Epithelial cell of prostate (primary cell): Measurements from ENCODE around the gene FAM200C.

Source experiments
- DNase-seq: peaks from one replicate; pipeline ENCODE4 v3.0.0-alpha.2; 2011; ENCODE audit warnings: low read depth, low spot score
- H3K27ac ChIP-seq: fragments of 450-650 bp; 2 replicates; pipeline ENCODE4 v1.5.1; 2017; ENCODE audit warnings: mild to moderate bottlenecking

Gene FAM200C

DNA sequence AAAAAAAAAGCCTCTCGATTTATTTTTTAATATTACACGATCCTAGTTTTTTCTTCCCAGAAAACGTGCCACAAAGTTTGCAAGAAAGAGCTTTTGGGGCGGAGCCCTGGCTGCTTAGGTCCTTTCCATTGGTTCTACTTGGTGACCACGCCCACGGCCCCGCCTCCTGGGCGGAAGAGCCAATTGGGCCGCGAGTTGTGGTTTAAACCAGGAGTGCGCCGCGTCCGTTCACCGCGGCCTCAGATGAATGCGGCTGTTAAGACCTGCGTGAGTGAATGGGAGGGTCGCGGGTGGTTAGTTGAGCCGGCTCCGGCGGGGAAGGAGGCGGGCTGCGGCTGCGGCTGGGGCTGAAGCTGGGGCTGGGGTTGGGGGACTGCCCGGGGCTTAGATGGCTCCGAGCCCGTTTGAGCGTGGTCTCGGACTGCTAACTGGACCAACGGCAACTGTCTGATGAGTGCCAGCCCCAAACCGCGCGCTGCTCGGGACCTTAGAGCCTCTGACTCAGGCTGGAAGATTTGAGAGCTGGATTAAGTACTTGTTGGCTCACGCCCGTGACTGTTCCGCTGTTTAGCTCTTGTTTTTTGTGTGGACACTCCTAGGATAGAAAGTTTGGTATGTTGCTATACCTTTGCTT is 21.9 kb upstream of the FAM200C start, which contains the start of gene PTTG1:
PTTG1 (plus strand) TSS at position 231 of the 634 bp plus-strand sequence. CDS start 458 bp downstream, outside the sequence.
- DNase-seq = peak; percentile 80
- H3K27ac ChIP-seq = peak within 1 kb of the TSS; percentile 72

DNA sequence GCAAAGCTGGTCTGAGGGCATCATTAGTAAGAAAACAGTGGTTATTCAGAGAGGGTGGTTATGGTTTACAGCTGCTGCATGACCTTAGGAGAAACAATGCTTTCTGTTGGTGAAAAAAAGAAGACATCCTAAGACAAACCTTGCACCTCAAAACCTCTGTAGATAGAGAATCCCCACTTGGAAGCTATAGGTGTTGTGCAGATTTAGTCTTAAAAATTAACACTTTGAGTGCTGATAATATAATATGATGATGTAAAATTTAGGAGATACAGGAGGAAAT is 20.4 kb upstream of the FAM200C start:
- H3K27ac ChIP-seq = no peak overlapping the region
- no peak for DNase-seq

DNA sequence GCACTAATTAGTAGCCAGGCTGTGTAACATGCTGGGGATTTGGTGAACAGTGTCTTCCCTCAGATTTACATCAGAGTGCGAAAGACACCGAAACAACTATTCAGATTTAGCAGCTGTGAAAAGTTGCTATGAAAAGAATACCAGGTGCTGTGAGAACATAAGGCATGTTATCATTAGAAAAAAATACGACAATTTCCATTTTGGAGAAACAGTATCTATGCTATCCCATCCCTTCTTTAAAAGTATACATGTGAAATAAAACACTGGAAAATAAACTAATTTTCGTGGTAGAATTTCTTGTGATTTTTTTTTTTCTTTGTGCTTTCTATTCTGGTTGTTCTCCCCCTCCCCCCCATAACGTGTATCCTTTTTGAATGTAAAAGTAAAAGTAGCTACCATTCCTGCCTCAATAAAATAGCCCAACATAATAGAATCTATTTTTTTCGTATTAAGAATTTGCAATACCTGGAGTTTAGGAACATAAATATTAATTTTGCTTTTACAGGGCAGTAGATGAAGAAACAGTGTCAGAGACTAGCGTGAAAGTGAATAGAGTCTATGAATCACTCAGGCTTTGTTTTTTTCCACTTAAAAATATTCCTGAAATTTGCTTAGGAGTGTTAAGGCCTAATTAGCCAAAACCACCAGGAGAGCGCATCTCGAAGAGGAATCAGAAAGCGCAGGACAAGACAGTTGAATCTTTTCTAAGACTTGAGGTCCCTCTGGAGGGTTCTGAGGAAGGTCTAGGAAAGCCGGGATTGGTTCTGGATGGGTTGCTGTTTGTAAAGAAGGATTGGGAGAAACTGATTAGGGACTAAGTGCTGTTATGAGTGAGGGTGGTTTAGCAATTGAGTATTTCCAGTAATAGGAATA is 19.8 kb upstream of the FAM200C start:
- DNase-seq = no peak
- H3K27ac ChIP-seq = peak overlapping the region; percentile 79

DNA sequence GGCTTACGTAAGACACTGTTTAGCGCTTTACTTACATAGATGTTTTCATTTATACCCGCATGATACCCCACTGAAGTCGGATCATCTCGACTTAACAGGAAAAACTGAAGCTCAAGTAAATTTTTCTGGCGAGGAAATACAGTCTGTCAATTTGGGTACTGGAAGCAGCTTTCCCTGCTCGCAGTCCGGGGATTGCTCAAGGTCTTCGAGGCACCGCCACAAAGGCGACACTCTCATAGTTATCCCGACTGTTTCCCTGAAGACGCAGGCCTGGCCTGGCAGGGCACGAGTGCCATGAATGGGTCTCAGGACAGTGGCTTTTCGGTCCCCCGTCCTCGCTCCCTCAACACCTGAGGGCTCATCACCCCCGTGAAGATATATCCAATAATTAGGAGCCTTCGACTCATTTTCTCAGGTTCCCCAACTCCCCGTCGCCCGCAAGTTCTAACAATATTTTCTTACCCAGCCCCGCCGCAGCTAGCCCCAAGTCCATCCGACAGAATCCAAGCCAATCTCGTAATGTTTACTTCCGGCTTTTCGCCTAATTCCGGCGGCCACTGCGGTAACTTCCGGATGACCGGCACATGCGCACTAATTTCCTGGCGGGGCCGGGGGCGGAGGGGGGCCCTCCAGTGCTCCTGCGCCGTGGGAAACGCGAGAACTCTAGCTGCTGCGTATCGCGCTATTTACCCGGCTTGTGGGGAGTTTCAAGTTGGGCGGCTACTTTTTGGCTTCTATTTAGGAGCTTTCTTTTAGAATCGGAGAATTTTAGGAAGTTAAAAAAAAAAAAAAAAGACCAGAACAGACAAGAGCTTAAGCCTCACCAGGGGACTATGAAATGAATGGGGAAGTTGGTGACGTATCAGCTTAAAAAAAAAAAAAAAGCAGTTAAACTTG is 19.0 kb upstream of the FAM200C start, which contains the start of gene SLU7:
SLU7 (minus strand) TSS at position 521 of the 897 bp plus-strand sequence. CDS start 3,787 bp downstream, outside the sequence.
- peak within 1 kb of the TSS; percentile 79 for H3K27ac ChIP-seq
- DNase-seq = peak; percentile 72

DNA sequence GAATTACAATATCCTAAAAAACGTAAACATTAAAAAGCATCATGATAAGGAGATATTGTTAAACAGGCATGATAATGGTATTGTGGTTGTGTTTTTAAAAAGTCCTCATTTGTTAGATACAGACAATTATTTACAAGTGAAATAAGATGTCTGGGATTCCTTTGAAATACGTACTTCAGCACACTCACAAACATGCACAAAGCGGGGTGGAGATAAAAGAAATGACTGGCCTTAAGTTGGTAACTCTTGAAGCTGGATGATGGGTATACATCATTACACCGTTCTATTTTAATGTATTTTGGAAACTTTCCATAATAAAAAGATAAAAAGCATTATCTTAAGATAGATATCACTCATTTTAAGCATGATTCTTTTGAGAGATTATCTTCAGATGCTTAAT is 1.0 kb downstream of the FAM200C start:
- no peak for DNase-seq
- H3K27ac ChIP-seq = no peak overlapping the region

DNA sequence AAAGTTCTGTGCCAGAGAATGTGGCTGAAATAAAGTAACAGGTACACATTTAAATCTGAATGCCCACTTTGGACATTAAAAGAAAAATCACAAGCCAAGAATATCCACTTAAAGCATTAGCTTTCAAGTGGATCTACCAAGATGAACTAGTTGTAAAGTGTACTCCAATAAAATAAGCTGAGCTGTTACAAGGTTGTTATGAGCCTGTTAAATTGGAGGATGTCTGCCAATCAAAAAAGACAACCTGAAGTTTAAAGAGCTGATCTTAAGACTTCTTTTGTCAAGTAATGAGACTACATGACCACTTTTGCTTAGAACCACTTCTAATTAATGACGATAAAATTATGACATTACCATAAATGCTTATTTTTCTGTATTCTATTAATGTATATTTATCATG is 2.4 kb downstream of the FAM200C start:
- no peak for DNase-seq

DNA sequence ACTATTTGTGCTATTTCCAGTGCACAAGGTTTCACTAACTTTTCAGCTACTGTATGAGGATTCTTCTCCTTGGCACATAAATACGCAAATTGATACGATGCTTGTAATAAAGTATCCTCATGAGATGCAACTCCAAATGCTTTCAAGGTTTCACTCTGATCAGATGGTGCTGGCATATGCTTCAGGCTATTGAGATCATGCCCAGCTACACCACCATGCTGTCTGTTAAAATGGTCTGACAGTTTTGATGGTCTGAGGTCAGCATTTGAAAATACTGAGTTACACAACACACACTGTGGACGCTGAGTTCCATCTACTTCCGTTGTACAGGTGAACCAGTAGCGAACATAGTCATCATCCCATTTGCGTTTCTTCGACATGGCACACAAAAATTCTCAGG is 4.7 kb downstream of the FAM200C start:
- no peak overlapping the region for H3K27ac ChIP-seq
- no peak for DNase-seq

More for the DNA sequence above, 2.4 kb downstream of the FAM200C start:
- H3K27ac ChIP-seq = no peak overlapping the region

DNA sequence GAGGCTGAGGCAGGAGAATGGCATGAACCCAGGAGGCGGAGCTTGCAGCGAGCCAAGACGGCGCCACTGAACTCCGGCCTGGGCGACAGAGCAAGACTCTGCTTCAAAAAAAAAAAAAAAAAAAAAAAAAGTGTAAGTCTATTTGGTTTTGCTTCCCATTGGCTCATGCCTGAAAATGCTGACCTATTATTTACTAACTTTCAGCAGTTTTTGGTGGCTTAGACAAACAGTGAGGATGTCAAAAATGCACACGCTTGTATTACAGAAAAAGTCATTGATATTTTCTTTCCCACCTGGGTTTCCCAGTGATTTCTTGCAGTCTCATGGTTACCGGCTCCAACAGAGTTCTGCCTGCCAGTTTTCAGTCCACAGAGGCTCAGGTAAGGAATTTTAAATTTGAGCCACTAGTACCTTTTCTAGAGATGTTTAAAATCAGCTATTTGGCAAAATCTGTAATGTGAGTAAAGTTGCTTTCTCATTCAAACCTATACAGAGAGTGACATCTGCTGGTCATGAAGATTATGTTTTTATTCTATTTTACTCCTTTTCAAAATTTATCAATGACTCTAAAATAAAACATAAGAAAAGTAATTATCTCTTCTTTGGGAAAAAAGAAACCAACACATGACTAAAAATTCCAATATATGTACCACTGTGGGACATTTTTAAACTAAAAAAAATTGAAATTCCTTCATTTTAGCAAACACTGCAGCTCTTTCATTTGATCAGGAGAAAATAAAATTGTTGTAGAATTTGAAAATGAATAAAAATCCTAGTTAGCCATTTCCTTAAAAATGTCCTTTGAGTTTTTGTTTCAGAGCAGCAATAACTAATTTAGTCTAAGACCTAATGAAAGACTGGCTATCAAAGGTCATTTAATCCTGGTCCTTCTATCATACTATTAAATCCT is 8.8 kb downstream of the FAM200C start:
- no peak overlapping the region for H3K27ac ChIP-seq
- no peak for DNase-seq

DNA sequence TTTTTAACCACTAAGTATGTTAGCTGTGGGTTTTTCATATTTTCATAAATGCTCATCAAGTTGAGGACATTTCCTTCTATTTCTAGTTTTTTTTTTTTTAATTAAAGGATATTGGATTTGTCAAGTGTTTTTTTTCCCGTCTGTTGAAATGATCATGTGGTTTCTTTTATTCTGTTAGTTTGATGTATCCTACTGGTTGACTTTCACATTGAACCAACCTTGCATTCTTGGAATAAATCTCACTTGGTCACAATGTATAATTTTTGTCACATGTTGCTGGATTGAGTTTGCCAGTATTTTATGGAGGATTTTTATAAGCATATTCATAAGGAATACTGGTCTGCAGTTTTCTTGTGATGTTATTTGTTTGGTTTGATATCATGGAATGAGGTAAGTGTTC is 12.4 kb downstream of the FAM200C start:
- no peak overlapping the region for H3K27ac ChIP-seq
- DNase-seq = no peak

DNA sequence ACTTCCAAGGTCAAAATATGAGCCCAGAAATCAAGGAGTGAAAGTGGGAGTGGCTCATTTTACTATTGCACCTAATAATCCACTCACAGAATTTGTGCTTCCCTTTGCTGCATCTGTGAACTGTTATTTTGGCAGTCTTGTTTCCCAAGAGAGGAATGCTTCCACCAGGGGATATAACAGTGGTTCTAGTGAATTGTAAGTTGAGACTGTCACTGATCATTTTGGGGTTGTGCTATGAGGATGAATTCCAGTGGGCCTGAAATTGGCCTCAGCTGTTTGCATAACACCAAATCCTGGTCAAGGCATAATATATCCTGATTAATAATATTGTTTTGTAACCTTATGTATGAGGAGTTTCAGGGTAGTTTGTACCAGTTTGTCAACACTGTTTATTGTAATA is 14.4 kb downstream of the FAM200C start:
- H3K27ac ChIP-seq = no peak overlapping the region
- no peak for DNase-seq

DNA sequence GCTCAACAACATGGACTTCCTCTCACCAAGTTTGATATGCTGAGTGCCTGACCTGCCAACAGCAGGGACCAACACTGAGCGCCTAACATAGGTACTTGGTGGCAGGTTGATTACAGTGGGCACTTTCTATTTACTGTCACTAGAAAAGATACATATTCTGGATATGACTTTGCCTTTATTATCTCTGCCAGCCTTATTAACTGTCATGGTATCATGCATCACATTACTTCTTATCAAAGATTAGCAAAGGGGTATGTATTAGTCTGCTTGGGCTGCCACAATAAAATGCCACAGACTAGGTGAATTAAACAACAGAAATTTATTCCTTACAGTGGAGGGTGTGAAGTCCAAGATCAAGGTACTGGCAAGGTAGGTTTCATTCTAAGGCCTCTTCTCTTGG is 15.2 kb downstream of the FAM200C start:
- no peak for DNase-seq
- no peak overlapping the region for H3K27ac ChIP-seq

DNA sequence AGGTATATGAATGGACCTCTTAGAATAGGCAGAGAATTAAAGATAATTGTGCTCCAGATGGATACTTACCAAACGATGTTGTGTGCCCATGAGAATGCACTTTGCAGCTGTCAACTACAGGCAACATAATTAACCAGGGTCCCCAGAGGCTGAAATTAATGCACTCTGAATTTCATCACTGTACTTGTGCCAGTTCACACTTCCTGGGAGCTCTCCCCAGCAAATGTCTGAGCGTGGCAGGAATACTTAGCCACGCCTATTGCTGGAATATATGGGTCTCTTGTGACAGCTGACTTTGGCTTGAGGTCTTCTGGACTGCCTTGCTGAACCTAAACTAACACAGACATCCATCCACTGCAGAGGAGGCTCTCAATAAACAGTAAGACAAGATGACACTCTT is 17.5 kb downstream of the FAM200C start:
- DNase-seq = no peak
- H3K27ac ChIP-seq = no peak overlapping the region

DNA sequence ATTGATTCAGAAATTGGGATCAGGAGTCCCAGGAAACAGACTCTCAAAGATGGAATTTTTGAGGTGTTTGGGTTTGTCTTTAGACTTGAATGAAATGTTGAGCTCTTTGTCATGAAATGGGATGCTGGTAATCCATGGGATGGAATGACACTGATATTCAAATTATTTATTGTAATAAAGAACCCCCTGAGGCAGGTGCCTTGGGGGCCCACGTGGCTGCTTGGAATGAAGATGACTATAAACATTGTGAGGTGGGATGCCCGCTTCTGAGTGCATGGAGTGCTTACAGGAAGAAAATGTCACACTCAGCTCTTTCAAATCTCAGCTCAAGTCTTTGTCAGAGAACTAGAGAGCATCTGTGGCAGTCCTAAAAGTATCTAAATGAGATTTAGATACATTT is 19.8 kb downstream of the FAM200C start:
- H3K27ac ChIP-seq = no peak overlapping the region

DNA sequence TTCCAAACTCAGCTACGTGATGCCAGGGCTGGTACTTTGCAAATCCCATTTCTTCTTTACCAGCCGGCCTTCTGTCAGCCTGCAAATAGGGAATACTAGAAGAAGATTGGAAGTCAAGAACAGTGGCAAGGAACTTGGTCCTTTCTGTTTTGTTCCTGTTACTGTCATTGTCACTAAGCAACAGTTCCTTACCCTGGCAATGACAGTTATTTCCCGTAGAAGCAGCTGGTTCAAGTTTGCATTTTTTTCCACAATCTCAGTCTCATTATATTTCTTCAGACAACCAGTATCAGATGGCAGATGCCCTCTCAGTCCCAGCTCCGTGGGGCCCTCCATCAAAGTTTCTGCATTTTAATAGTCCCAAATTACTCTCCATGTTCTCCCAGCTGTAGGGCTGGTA is 20.3 kb downstream of the FAM200C start:
- no peak overlapping the region for H3K27ac ChIP-seq
- DNase-seq = no peak

More for the DNA sequence above, 19.8 kb downstream of the FAM200C start:
- DNase-seq = no peak

DNA sequence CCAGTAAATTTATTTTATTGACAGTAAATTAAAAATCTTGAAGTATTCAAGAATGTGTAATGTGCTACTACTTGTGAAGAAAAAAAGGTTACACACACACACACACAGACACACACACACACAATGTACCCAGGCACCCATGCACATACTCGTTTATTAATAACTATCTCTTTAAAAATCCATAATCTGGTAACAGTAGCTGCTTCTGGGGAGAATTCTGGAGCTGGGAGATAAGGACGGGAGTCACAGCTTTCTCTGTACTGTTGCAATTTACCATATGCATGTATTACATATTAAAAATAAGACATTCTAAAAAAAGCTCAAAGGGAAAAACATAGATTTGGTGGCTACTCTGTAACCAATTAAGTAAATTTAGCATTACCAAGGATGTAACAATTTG is 21.5 kb downstream of the FAM200C start:
- DNase-seq = no peak
- no peak overlapping the region for H3K27ac ChIP-seq

DNA sequence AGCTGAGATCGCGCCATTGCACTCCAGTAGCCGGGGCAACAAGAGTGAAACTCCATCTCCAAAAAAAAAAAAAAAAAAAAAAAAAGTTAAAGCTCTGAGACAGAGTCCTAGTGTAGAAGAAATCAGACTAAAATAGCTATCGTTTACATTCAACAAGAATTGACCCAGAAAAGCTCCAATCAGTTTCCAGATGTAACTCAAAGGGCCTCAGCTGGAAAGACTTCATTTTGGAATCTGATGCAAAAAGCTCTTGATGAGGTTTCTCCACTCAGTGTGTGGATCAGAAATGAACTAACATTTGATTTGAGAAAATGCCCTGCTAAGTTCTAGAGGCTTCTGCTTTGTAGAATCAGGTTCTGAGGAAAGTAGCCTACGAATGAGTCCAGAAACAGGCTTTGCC is 22.2 kb downstream of the FAM200C start:
- DNase-seq = no peak
- H3K27ac ChIP-seq = no peak overlapping the region

DNA sequence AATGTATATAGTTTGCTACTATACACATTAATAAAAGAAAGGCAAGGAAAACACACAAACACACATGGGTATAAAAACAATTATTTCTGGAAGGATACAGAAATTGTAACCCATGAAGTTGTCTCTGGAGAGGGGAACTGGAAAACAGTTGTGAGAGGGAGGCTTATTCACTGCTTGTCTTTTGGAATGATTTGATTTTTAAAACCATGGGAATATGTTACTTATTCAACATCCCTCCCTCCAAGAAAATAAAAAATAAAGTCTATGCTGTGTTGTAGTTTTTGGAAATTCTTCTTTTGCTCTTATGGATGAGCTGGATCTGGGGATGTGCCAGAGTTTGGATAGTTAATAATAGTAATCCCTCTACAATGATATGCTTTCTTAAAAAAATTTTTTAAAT is 23.4 kb downstream of the FAM200C start:
- no peak overlapping the region for H3K27ac ChIP-seq
- DNase-seq = no peak

DNA sequence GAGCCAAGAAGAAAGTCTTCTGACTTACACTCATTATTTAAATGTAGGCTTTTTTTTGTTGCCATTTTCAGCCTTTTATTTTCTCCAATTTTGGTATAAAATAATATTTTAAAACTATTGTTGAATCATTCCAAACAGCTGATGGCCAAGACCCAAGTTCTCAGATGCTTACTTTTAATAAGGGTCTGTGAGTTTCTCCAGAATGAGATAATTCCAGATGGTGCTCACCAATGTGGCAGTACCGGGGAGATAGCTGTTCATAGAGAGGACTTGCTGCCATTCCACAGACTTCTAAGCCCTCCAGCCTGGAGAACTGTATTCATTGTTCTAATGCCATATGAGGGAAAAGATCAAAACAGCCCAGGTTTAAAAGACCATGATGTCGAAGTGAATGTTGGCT is 24.2 kb downstream of the FAM200C start:
- H3K27ac ChIP-seq = no peak overlapping the region
- DNase-seq = no peak

DNA sequence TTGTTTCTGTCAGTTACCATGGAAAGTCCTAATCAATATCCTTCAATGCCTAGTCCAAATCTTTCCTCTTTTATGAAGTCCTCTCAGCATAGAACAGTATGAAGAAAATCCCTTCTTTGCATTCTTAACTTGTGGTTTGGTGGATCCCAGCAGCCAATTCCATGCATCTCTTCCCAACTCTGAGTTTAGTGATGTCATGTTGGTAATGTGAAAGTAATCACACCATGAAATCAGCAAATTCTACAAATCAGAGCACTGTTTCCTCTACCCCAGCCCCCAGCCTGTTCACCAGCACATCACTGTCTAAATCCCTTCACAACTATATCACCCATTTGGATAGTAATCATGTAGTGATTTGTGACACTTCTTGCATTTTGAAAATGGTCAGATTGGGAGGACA is 24.7 kb downstream of the FAM200C start:
- no peak overlapping the region for H3K27ac ChIP-seq
- no peak for DNase-seq

DNA sequence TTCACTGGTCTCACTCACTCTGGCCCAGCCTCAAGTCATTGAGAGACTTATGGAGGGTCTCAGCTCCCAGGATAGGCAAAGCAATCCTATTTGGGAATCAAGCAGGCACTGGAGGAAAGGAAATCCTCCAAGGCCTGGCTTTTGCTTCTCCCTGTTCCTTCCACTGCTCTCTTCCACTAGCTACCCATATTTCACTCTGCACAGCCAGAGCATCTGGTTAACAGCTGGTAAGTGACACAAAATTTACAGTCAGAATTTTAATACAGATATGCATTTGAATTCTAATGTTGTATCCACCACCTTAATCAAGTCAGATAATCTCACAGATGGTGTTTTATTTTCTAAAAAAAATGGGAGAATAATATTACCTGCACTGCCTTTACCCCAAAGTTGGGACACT is 28.6 kb downstream of the FAM200C start:
- H3K27ac ChIP-seq = no peak overlapping the region
- DNase-seq = no peak
